H9 (cell line): ENCODE results near the gene RGL1. TPM values are rescaled to one million over a fixed set of nuclear protein-coding genes. Genes with fewer than 3 reads are reported as not detected.

Experiments used
- DNase-seq: peaks from one replicate; pipeline ENCODE4 v3.0.0-alpha.2; 2017
- H2AFZ ChIP-seq: one replicate; pipeline ENCODE4 v1.6.1; 2013; ENCODE audit warnings: mild to moderate bottlenecking, low read length, control low read depth, moderate library complexity
- H2AK5ac ChIP-seq: 2 replicates; pipeline ENCODE4 v1.6.1; 2013; ENCODE audit warnings: low read length, control low read depth, mixed read lengths; ENCODE audit not compliant: insufficient read length
- H2BK120ac ChIP-seq: one replicate; pipeline ENCODE4 v1.6.1; 2013; ENCODE audit warnings: low read depth, mild to moderate bottlenecking, low read length, control low read depth, inconsistent platforms; ENCODE audit not compliant: poor library complexity, severe bottlenecking
- H2BK12ac ChIP-seq: 2 replicates; pipeline ENCODE4 v1.6.1; 2013; ENCODE audit warnings: low read length, control low read depth, mixed read lengths, low read depth; ENCODE audit not compliant: insufficient read length
- H2BK15ac ChIP-seq: 2 replicates; pipeline ENCODE4 v1.6.1; 2013; ENCODE audit warnings: low read depth, low read length, control low read depth
- H2BK20ac ChIP-seq: one replicate; pipeline ENCODE4 v1.6.1; 2013; ENCODE audit warnings: low read depth, mild to moderate bottlenecking, low read length, control low read depth, inconsistent platforms; ENCODE audit not compliant: poor library complexity, severe bottlenecking
- H2BK5ac ChIP-seq: 2 replicates; pipeline ENCODE4 v1.6.1; 2013; ENCODE audit warnings: low read length, control low read depth, mixed read lengths; ENCODE audit not compliant: insufficient read length
- H3K14ac ChIP-seq: 2 replicates; pipeline ENCODE4 v1.6.1; 2013; ENCODE audit warnings: low read length, control low read depth; ENCODE audit not compliant: insufficient read depth
- H3K18ac ChIP-seq: 2 replicates; pipeline ENCODE4 v1.6.1; 2013; ENCODE audit warnings: low read depth, mild to moderate bottlenecking, mixed read lengths, low read length, control low read depth; ENCODE audit not compliant: insufficient read length
- H3K23ac ChIP-seq: 2 replicates; pipeline ENCODE4 v1.6.1; 2013; ENCODE audit warnings: low read length, control low read depth, mixed read lengths, low read depth; ENCODE audit not compliant: insufficient read length
- H3K23me2 ChIP-seq: 2 replicates; pipeline ENCODE4 v1.6.1; 2013; ENCODE audit warnings: low read depth, mild to moderate bottlenecking, mixed read lengths, low read length, control low read depth; ENCODE audit not compliant: insufficient read length, poor library complexity, severe bottlenecking
- H3K27ac ChIP-seq: 2 replicates; pipeline ENCODE4 v1.5.1; 2013; ENCODE audit warnings: low read length, control low read depth, mixed read lengths, low read depth; ENCODE audit not compliant: insufficient read length
- H3K27me3 ChIP-seq: 2 replicates; pipeline ENCODE4 v1.6.1; 2013; ENCODE audit warnings: low read length, control low read depth, inconsistent platforms; ENCODE audit not compliant: insufficient read depth
- H3K4ac ChIP-seq: 2 replicates; pipeline ENCODE4 v1.6.1; 2013; ENCODE audit warnings: low read depth, mild to moderate bottlenecking, control low read depth, inconsistent platforms, low read length, moderate library complexity
- H3K4me1 ChIP-seq: 2 replicates; pipeline ENCODE4 v1.6.1; 2013; ENCODE audit warnings: low read length, control low read depth, inconsistent platforms; ENCODE audit not compliant: insufficient read depth
- H3K4me2 ChIP-seq: 2 replicates; pipeline ENCODE4 v1.6.1; 2013; ENCODE audit warnings: low read length, control low read depth, mixed read lengths; ENCODE audit not compliant: insufficient read length, insufficient read depth
- H3K56ac ChIP-seq: 2 replicates; pipeline ENCODE4 v1.6.1; 2013; ENCODE audit warnings: low read depth, mild to moderate bottlenecking, mixed read lengths, low read length, control low read depth; ENCODE audit not compliant: insufficient read length
- H3K79me1 ChIP-seq: 2 replicates; pipeline ENCODE4 v1.6.1; 2013; ENCODE audit warnings: low read depth, mild to moderate bottlenecking, moderate library complexity, low read length, control low read depth, inconsistent platforms; ENCODE audit not compliant: insufficient read depth, poor library complexity, severe bottlenecking
- H3K79me2 ChIP-seq: 2 replicates; pipeline ENCODE4 v1.6.1; 2013; ENCODE audit warnings: low read length, control low read depth, inconsistent platforms; ENCODE audit not compliant: insufficient read depth
- H3K9ac ChIP-seq: 2 replicates; pipeline ENCODE4 v1.6.1; 2013; ENCODE audit warnings: low read length, control low read depth, mixed read lengths; ENCODE audit not compliant: insufficient read length; ENCODE audit errors: extremely low read depth
- H3K9me3 ChIP-seq: one replicate; pipeline ENCODE4 v1.6.1; 2013; ENCODE audit warnings: low read depth, low read length, inconsistent platforms; ENCODE audit not compliant: control insufficient read depth
- H3T11ph ChIP-seq: one replicate; pipeline ENCODE4 v1.6.1; 2013; ENCODE audit warnings: mild to moderate bottlenecking, low read length, control low read depth, inconsistent platforms
- H4K20me1 ChIP-seq: one replicate; pipeline ENCODE4 v1.6.1; 2013; ENCODE audit not compliant: control insufficient read depth, insufficient read length, insufficient read depth
- H4K5ac ChIP-seq: 2 replicates; pipeline ENCODE4 v1.6.1; 2013; ENCODE audit warnings: low read depth, mild to moderate bottlenecking, mixed read lengths, low read length, control low read depth; ENCODE audit not compliant: insufficient read length
- H4K8ac ChIP-seq: replicated peaks from 2 replicates; pipeline ENCODE4 v1.6.1; 2013; ENCODE audit warnings: low read length, control low read depth, mixed read lengths, low read depth; ENCODE audit not compliant: insufficient read length
- H4K91ac ChIP-seq: 2 replicates; pipeline ENCODE4 v1.6.1; 2013; ENCODE audit warnings: low read depth, mild to moderate bottlenecking, moderate library complexity, mixed read lengths, low read length, control low read depth; ENCODE audit not compliant: insufficient read length
- H3K27ac Mint-ChIP-seq, 3 experiments: 2 replicates in 2 of 3; 3 replicates in 1 of 3; pipeline ENCODE4 v1.8.0; 2020 to 2021; ENCODE audit warnings: mixed read lengths in 3 of 3, mild to moderate bottlenecking in 1 of 3, moderate library complexity in 1 of 3
- H3K27me3 Mint-ChIP-seq: 2 replicates; pipeline ENCODE4 v1.8.0; 2021; ENCODE audit warnings: low read depth, mild to moderate bottlenecking, moderate library complexity, mixed read lengths
- H3K36me3 Mint-ChIP-seq, 3 experiments: 2 replicates in 2 of 3; 3 replicates in 1 of 3; pipeline ENCODE4 v1.8.0; 2020 to 2021; ENCODE audit warnings: low read depth in 3 of 3, mixed read lengths in 3 of 3; ENCODE audit not compliant: insufficient read depth in 1 of 3
- H3K4me1 Mint-ChIP-seq, 2 experiments: 2 replicates each; pipeline ENCODE4 v1.8.0; 2020; ENCODE audit warnings: mixed read lengths in 2 of 2
- H3K4me3 Mint-ChIP-seq, 2 experiments: 2 replicates in 1 of 2; 3 replicates in 1 of 2; pipeline ENCODE4 v1.8.0; 2020 to 2021; ENCODE audit warnings: mild to moderate bottlenecking in 2 of 2, mixed read lengths in 2 of 2, moderate library complexity in 1 of 2
- H3K9me3 Mint-ChIP-seq, 2 experiments: 2 replicates in 1 of 2; 3 replicates in 1 of 2; pipeline ENCODE4 v1.8.0; 2020; ENCODE audit warnings: mild to moderate bottlenecking in 2 of 2, mixed read lengths in 2 of 2, moderate library complexity in 1 of 2
- WGBS: extraction: QIAGEN DNeasy Blood & Tissue Kit; methylation state at CpG from one replicate; pipeline ENCODE4 v1.1.7; 2013; ENCODE audit warnings: missing lambda C conversion rate, low lambda C conversion rate, mixed read lengths; ENCODE audit not compliant: insufficient read length; ENCODE audit errors: extremely low coverage; 5-methylcytosine and 5-hydroxymethylcytosine counted together
- total RNA-seq: library from RNA; stranded (reverse); gene quantifications from 2 replicates; pipeline ENCODE4 v1.2.1, GENCODE V29; 2021
- TF ChIP-seq, protein P1 (sequence below): fragments of 200-600 bp; sonication (generic); conservative IDR thresholded peaks from 3 replicates; pipeline ENCODE4 v1.8.0; 2021; ENCODE audit warnings: antibody characterized with exemption, mild to moderate bottlenecking

RGL1 gene
- total RNA-seq, 1 experiment from 2014 or later, result 1.4 TPM

DNA sequence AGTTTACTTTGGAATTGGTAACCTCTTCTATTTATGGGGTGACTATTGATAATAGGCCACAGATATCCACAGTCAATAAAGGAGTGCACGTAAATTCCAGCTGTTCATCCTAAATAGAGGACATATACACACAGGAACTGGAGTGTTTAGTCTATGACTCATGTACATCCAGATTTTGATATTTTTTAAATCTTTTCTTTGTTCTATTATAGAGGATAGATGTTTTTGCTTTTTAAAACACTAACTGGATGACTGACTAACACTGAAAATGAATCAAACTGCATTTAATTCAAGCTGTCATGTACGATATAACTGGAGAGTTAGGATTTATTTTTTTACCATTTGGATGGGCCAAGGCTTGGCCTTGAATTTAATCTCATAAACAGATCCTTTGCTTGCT is 45.9 kb downstream of the RGL1 start:
- Histone ChIP-seq H4K5ac (no peak overlapping the region), H3K23ac (no peak overlapping the region), H3K27ac (no peak overlapping the region), H4K91ac (no peak overlapping the region), H3K9ac (no peak overlapping the region), H3K4me2 (no peak overlapping the region), H2BK5ac (no peak overlapping the region), H2BK120ac (no peak overlapping the region), H2AK5ac (no peak overlapping the region), H3K18ac (no peak overlapping the region), H2BK20ac (no peak overlapping the region), H3K9me3 (no peaks in the 10 kb centered on the region), H3K14ac (no peak overlapping the region), H2BK15ac (no peak overlapping the region), H3K27me3 (no peaks in the 10 kb centered on the region), H4K8ac (no peak overlapping the region), H3K56ac (no peak overlapping the region), H4K20me1 (no peaks in the 10 kb centered on the region), H3T11ph (no peak overlapping the region), H3K4ac (no peak overlapping the region), H2AFZ (no peak overlapping the region), H3K4me1 (peaks cover 3% of the 10 kb centered on the region; the same call in 1 of the 2 replicates), H3K79me1 (no peaks in the 10 kb centered on the region), H2BK12ac (no peak overlapping the region), H3K79me2 (no peaks in the 10 kb centered on the region), H3K23me2 (no peaks in the 10 kb centered on the region)
- H3K9me3 Mint-ChIP-seq, result no peaks in the 10 kb centered on the region
- no peaks in the 10 kb centered on the region for H3K27me3 Mint-ChIP-seq
- peaks cover 5 to 6% of the 10 kb centered on the region in 2 experiments for H3K4me1 Mint-ChIP-seq
- TF ChIP-seq, protein P1, sequence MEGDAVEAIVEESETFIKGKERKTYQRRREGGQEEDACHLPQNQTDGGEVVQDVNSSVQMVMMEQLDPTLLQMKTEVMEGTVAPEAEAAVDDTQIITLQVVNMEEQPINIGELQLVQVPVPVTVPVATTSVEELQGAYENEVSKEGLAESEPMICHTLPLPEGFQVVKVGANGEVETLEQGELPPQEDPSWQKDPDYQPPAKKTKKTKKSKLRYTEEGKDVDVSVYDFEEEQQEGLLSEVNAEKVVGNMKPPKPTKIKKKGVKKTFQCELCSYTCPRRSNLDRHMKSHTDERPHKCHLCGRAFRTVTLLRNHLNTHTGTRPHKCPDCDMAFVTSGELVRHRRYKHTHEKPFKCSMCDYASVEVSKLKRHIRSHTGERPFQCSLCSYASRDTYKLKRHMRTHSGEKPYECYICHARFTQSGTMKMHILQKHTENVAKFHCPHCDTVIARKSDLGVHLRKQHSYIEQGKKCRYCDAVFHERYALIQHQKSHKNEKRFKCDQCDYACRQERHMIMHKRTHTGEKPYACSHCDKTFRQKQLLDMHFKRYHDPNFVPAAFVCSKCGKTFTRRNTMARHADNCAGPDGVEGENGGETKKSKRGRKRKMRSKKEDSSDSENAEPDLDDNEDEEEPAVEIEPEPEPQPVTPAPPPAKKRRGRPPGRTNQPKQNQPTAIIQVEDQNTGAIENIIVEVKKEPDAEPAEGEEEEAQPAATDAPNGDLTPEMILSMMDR, result no peak
- no peak for DNase-seq
- WGBS, result no CpG with 5 or more reads among the region's 2 CpGs
- no peaks in the 10 kb centered on the region for H3K36me3 Mint-ChIP-seq
- no peak overlapping the region for H3K4me3 Mint-ChIP-seq
- no peak overlapping the region for H3K27ac Mint-ChIP-seq
